ENCODE measurements around the gene TRAPPC1.
A peak's percentile ranks its signal among the peaks of the same experiment; 100 is the strongest.
"Not testable (repeated sequence)": the region's sequence is repeated elsewhere in the genome, so short reads cannot be mapped to it uniquely, and the experiment has no call there.

TRAPPC1 gene

GRCh38 chr17:7931709-7932482 lies at the start of gene TRAPPC1, which contains the start of gene CNTROB:
TRAPPC1 (minus strand) TSS chr17:7931946; CDS start chr17:7931829, 117 bp downstream.
CNTROB (plus strand) TSS chr17:7932206; CDS start chr17:7933080, 874 bp downstream.
- DNase-seq (ENCODE audit: low read depth in 2 of 2) = peak; percentile 99 to 100

GRCh38 chr17:7977805-7978204 lies 46.1 kb upstream of the TRAPPC1 start:
- no peak for DNase-seq (ENCODE audit: low read depth in 2 of 2)

- no peak for DNase-seq (ENCODE audit: low read depth in 2 of 2)
Measured at GRCh38 chr17:7977039-7977438, 45.3 kb upstream of the TRAPPC1 start.

GRCh38 chr17:7974638-7975131 lies 42.9 kb upstream of the TRAPPC1 start:
- no peak for DNase-seq (ENCODE audit: low read depth in 2 of 2)

GRCh38 chr17:7972131-7972785 lies 40.5 kb upstream of the TRAPPC1 start:
- no peak for DNase-seq (ENCODE audit: low read depth in 2 of 2)

GRCh38 chr17:7971651-7972050 lies 39.9 kb upstream of the TRAPPC1 start:
- DNase-seq (ENCODE audit: low read depth in 2 of 2) = no peak

GRCh38 chr17:7969433-7969832 lies 37.7 kb upstream of the TRAPPC1 start:
- no peak for DNase-seq (ENCODE audit: low read depth in 2 of 2)

GRCh38 chr17:7967751-7968150 lies 36.0 kb upstream of the TRAPPC1 start:
- no peak for DNase-seq (ENCODE audit: low read depth in 2 of 2)

- no peak for DNase-seq (ENCODE audit: low read depth in 2 of 2)
Measured at GRCh38 chr17:7961421-7961820, 29.7 kb upstream of the TRAPPC1 start.

- no peak for DNase-seq (ENCODE audit: low read depth in 2 of 2)
Measured at GRCh38 chr17:7959503-7960253, 27.9 kb upstream of the TRAPPC1 start.

- DNase-seq (ENCODE audit: low read depth in 2 of 2) = no peak
Measured at GRCh38 chr17:7956228-7956965, 24.7 kb upstream of the TRAPPC1 start.

GRCh38 chr17:7955414-7956227 lies 23.9 kb upstream of the TRAPPC1 start:
- no peak for DNase-seq (ENCODE audit: low read depth in 2 of 2)

- DNase-seq (ENCODE audit: low read depth in 2 of 2) = not testable (repeated sequence)
Measured at GRCh38 chr17:7953266-7953665, 21.5 kb upstream of the TRAPPC1 start.

- DNase-seq (ENCODE audit: low read depth in 2 of 2) = no peak
Measured at GRCh38 chr17:7951143-7951792, 19.5 kb upstream of the TRAPPC1 start.

- DNase-seq (ENCODE audit: low read depth in 2 of 2) = no peak
Measured at GRCh38 chr17:7950578-7950977, 18.8 kb upstream of the TRAPPC1 start.

- no peak for DNase-seq (ENCODE audit: low read depth in 2 of 2)
Measured at GRCh38 chr17:7947651-7948050, 15.9 kb upstream of the TRAPPC1 start.

- DNase-seq (ENCODE audit: low read depth in 2 of 2) = no peak
Measured at GRCh38 chr17:7946441-7946840, 14.7 kb upstream of the TRAPPC1 start.

GRCh38 chr17:7945651-7946050 lies 13.9 kb upstream of the TRAPPC1 start:
- DNase-seq (ENCODE audit: low read depth in 2 of 2) = no peak

GRCh38 chr17:7944326-7944725 lies 12.6 kb upstream of the TRAPPC1 start:
- DNase-seq (ENCODE audit: low read depth in 2 of 2) = no peak

- DNase-seq (ENCODE audit: low read depth in 2 of 2) = no peak
Measured at GRCh38 chr17:7943291-7943690, 11.5 kb upstream of the TRAPPC1 start.
